GM10266 (cell line): Measurements from ENCODE around the gene TRMT11.

Experiments
- DNase-seq: peaks from one replicate; pipeline ENCODE4 v3.0.0; 2012; ENCODE audit errors: extremely low spot score
- TF ChIP-seq, protein P1 (sequence below): IDR thresholded peaks from 2 replicates; pipeline ENCODE4 v1.5.1; 2012; ENCODE audit warnings: mild to moderate bottlenecking, low read depth; ENCODE audit not compliant: control insufficient read depth, insufficient read depth; ENCODE audit errors: missing control alignments

TRMT11 gene

DNA sequence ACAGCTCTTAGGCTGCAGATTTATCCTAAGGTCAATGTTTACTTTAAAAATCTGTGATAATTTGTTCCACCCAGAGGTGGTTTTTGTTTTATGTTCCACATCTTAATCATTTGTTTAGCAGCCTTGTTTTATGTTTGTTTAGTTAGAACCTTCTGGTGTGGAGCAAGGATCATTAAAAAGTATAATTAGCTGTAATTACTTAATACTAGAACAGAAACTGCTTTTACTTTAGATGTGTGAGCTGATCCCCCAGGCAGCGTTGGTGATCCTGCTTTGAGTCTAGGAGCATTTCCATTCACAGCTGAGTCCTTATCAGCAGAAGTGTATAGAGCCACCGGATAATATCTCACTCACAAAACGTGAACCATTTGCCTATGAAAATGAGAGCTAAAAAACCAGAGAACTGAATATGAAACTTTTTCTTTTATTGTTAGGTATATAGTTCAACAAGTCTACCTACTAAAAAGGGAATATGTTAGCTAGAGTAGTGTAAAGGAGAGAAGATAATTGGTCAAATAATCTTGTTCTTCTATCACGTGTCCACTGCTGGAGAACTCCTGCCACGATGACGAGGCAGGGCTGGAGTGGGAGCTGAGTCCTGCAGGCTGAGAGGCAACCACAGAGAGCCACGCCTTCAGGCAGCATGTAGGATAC, 78.5 kb downstream of the TRMT11 start:
- no peak for DNase-seq
- TF ChIP-seq, protein P1, sequence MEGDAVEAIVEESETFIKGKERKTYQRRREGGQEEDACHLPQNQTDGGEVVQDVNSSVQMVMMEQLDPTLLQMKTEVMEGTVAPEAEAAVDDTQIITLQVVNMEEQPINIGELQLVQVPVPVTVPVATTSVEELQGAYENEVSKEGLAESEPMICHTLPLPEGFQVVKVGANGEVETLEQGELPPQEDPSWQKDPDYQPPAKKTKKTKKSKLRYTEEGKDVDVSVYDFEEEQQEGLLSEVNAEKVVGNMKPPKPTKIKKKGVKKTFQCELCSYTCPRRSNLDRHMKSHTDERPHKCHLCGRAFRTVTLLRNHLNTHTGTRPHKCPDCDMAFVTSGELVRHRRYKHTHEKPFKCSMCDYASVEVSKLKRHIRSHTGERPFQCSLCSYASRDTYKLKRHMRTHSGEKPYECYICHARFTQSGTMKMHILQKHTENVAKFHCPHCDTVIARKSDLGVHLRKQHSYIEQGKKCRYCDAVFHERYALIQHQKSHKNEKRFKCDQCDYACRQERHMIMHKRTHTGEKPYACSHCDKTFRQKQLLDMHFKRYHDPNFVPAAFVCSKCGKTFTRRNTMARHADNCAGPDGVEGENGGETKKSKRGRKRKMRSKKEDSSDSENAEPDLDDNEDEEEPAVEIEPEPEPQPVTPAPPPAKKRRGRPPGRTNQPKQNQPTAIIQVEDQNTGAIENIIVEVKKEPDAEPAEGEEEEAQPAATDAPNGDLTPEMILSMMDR = no peak

DNA sequence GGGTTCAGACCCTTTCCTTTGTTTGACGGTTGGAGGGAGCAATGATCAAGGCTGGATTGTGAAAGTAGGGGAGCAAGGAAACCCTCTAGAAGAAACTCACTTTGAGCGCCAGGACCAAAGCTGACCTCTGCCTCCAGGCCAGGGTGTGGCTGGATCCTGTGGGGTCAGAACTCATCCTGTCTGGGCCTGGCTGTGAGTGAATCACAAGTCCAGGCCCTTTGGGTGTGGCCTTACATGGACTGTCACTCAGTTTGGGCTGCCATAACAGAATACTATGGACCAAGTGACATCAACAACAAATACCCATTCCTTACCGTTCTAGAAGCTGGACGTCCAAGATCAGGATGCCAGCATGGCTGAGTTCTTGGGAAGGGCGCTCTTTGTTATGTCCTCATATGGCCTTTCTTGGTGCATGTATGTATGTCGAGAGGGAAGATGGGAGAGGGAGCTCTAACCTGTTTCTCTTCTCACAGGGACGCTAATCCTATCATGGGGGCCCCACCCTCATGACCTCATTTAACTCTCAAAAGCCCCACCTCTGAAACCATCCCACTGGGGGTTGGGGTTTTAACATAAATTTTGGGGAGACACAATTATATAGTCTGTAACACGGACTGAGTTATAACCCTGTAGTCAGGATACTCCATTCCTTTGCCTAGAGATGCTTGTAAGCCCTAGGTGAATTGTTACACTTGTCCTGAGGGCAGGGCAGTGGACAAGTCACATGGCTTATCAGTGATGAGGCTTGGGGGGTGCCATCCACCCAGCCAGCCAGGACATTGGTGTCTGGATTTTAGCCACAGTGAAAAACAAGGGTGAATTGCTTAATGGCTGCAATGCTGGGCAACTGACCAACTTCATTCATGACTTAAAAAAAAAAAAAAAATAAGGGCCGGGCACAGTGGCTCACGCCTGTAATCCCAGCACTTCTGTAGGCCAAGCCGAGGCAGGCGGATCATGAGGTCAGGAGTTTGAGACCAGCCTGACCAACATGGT, 80.0 kb downstream of the TRMT11 start:
- TF ChIP-seq, protein P1 = no peak
- DNase-seq = no peak

DNA sequence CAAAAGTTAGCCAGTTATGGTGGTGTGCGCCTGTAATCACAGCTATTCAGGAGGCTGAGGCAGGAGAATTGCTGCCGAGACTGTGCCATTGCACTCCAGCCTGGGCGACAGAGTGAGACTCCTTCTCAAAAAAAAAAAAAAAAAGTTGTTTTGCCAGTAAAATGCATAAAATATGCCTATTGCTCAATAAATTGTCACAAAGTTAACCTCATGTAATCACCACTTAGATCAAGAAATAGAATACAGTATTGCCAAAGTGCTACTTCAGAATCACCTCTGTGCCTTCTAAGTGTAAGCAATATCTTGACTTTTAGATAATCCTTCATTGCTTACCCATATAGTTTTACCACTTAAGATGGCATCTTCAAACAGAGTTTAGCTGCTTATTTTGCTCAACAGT, 80.7 kb downstream of the TRMT11 start:
- DNase-seq = no peak
- TF ChIP-seq, protein P1 = no peak

DNA sequence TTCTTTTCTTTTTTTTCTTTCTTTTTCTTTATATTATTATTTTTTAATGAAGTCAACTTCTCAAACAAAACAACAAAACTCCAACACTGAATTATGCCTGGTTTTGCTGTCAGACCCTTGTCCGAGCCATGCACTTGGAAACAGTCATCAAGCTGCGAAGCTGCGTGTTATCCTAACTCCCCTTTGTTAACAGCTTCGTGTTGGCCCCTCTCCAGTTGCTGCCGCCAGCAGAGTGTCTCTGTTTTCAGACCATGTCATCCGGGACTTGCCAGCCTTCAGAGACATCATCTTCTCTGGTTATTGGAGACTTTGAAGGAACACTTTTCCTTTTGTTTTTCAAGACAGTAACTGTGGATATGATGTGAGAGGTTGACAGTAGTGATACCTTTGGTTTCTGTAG, 83.1 kb downstream of the TRMT11 start:
- TF ChIP-seq, protein P1 = no peak
- DNase-seq = no peak

DNA sequence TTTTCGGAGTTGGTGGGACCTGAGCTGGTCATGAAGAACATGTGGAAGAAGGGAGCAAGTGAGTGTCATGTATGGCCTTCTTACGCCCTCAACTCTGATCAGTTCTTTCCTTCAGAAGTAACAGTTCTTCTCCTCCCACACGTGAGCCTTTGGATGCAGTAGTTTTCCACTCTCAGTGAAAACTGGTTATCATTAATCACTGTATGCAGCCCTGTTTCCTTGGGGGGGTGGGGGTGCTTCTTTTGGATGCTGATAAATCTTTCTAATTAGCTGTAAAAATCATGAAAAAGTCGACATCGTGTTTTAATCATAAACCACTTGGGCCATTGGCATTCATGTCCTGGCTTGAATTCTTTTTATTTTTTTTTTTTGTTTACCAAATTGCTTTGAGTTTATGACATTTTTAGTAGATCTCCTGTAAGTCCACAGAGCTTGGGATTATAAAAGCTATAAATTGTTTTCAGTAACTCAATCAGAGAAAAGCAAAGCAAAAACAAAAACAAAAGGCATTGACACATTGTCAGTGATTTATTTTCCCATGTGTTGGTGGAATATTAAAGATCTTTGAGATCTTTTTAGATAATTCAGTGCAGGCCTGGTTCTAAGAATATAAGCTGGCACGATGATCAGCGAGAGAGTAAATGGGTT, 84.8 kb downstream of the TRMT11 start:
- DNase-seq = no peak
- TF ChIP-seq, protein P1 = no peak

DNA sequence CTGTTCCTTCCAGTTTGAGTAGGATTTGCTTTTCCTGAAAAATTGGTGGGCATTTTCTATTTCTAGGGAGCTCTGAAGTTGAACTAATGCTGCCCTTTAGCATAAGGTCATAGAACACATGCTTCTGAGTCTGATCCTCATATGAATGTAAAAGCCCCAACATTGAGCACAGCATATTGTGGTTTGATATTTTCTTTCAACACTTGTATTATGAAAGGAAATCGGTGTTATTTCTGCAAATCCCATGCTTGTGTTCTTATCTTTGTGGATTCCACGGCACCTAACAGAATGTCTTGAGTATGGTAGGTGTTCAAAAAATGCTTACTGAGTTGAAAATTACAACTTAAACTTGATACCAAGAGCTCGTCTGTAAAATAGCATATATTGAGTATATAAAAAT, 85.8 kb downstream of the TRMT11 start:
- TF ChIP-seq, protein P1 = no peak
- DNase-seq = no peak
